Neuron (in vitro differentiated cells): Measurements from ENCODE around the gene PTMA.

ENCODE experiments used
- H2AFZ ChIP-seq: one replicate; pipeline ENCODE4 v1.6.1; 2013; ENCODE audit warnings: low read depth, mild to moderate bottlenecking, inconsistent platforms, low read length, moderate library complexity
- H3K27me3 ChIP-seq: one replicate; pipeline ENCODE4 v1.6.1; 2013; ENCODE audit warnings: low read length; ENCODE audit not compliant: insufficient read depth
- H3K36me3 ChIP-seq: one replicate; pipeline ENCODE4 v1.6.1; 2013; ENCODE audit warnings: low read length; ENCODE audit not compliant: insufficient read depth
- H3K4me1 ChIP-seq: one replicate; pipeline ENCODE4 v1.6.1; 2013; ENCODE audit warnings: low read length; ENCODE audit not compliant: insufficient read depth
- H3K4me3 ChIP-seq: 2 replicates; pipeline ENCODE4 v1.5.1; 2013; ENCODE audit warnings: mild to moderate bottlenecking, low read length, moderate library complexity
- H3K9me3 ChIP-seq: one replicate; pipeline ENCODE4 v1.6.1; 2013; ENCODE audit warnings: low read length

The PTMA gene

DNA sequence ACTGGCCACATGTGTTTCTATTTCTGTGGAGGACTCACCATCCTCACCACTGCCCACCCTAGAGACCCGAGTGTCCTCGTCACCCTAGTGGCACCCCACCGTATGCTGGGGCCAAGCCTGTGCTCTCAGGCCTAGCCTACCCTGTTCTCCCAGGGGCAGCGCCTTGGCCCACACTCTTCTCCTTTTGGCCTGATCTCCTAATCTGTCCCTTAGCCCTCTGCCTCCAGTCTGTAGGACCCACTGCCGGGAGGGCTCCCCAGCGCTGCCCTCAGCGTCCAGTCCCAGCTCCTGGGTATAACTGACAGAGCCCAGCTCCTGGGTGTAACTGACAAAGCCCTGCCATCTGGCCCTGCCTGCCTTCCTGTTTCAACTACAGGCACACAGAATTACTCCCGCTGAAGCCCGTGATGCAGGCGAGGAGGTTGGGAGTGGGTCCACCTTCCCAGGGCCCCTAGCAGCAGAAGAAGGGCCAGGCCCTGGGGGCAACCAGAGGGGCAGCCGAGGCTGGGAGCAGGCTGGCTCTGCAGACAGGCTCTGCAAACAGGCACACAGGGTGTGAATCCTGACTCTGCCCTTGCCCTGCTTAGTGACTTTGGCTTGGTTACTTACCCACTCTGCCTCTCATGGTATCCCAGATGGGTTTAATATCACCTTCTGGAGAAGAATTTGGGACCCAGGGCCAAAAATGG lies 25.6 kb upstream of the PTMA start:
- no peaks in the 10 kb centered on the region for H3K36me3 ChIP-seq
- H3K27me3 ChIP-seq: no peaks in the 10 kb centered on the region
- no peak overlapping the region for H2AFZ ChIP-seq
- peaks cover 14% of the 10 kb centered on the region for H3K4me1 ChIP-seq
- H3K4me3 ChIP-seq: no peak overlapping the region
- H3K9me3 ChIP-seq: no peaks in the 10 kb centered on the region

DNA sequence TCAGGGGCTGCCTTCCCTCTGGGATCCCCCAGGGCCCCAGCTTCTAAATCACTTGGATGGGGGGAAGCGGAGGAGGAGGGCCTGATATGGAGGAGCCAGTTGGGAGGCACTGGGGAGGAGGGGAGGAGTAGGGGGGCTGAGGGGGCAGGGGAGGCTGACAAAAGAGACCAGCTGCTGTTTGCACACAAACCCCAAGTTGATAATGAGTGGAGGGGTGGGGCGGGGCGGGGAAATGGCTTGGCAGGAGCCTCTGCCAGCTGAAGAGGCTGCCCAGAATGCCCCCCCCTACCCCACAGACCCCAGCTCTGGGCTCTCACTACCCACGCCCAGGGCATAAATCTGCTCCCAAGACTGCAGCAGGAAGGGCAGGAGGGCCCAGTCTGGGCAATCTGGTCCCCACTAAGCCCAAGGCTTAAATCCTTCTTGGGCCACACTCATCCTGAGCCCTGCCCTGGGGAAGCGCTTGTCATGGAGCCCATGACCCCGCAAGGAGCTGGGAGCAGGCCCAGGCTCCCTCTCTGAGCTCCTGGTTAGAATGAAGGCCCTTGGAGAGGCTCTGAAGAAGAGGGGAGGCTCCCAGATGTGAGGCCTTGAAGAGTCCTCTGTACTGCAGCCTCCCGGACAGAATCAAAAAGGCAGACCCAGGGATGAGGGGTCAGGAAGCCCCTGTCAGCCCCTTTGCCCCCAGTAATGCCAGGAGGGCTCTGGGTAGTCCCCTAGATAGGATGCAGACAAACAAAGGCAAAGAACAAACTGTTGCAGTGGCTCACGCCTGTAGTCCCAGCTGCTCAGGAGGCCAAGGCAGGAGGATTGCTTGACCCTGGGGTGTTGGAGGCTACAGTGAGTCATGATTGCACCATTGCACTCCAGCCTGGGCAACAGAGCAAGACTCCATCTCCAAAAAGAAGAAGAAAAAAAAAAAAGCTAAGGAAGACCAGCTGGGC lies 24.8 kb upstream of the PTMA start:
- Histone ChIP-seq H3K4me1 (peaks cover 14% of the 10 kb centered on the region), H3K36me3 (no peaks in the 10 kb centered on the region), H3K4me3 (no peak overlapping the region), H2AFZ (no peak overlapping the region), H3K27me3 (no peaks in the 10 kb centered on the region), H3K9me3 (no peaks in the 10 kb centered on the region)

DNA sequence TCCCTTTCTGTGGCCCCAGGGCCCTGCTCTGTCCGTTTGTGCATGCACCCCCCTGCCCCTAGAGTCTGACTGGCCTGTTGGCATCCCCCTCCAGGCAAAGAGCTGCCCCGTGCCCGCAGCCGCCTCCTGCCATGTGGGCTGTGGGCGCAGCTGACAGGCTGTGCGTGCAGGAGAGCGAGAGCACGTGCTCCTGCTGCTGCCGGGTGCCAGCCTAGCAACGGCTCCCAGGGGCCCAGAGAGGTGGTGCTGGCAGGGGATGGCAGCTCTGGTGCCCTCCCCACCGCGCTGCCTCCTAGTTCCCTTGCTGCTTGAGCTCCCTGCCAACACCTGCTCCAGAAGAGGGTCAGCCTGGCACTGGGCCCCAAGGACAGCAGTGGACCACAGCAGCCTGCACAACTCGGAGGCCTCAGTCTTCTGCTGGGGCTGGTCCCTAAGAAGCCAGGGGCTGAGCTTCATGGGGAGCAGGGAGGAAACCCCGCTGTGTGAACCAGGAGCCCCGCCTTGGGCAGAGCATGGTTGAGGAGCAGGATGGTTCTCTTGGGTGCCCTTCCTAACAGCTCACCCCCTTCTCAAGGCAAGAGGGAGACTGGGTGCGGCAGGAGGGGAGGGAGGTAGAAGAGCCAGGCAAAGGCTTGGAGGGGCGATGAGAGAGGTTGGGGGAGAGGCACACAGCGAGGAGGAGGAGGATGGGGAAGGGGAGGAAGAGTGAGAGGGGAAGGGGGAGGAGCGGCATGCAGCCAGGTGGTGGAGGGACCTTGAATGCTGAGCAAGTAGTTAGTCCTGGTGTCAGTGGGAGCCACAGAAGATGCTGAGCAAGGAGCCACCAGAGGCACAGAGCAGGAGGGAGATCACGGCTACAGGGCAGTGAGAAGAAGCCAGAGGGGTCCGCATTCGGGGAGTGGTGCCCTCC lies 23.8 kb upstream of the PTMA start:
- Histone ChIP-seq H3K36me3 (no peaks in the 10 kb centered on the region), H3K4me1 (peaks cover 14% of the 10 kb centered on the region), H3K27me3 (no peaks in the 10 kb centered on the region), H3K9me3 (no peaks in the 10 kb centered on the region), H2AFZ (no peak overlapping the region), H3K4me3 (no peak overlapping the region)

DNA sequence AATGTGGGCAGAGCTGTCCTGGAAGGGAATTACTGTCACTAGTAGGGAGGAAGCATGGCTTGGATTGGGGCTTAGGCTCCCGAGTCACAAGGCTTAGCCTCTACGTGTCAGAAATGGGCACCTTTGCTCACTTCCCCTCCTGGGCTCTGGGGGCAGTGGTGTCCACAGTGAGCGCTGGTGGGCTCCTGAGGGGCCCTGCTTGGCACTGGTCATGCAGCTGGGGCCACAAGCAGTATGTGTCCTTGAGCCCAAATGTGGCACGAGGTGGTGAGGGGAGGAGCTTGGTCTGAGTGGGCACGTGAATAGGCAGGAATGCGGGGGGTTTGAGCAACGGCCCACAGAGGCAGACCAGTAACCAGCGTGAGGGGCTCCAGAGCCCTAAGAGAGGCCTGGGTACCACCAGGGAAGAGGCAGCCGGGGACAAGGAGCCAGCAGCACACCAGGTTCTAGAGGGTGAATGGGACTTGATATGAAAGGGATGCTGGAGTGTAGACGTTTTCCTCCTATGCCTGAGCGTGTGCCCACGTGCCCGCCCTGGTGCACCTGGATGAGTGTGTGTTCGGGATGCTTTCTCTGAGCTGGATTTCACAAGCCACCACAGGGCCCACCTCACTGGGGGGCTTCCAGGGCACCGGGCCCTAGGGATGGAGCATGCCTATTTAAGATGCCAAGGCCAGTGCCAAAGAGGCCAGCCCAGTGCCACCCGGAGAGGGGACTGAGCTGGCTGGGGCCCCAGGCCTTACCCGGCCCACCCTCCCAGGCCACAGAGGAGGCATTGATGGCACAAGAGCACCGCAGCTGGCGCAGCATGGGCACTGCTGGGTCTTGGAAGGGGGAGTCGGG lies 22.8 kb upstream of the PTMA start:
- H3K4me3 ChIP-seq: no peak overlapping the region

DNA sequence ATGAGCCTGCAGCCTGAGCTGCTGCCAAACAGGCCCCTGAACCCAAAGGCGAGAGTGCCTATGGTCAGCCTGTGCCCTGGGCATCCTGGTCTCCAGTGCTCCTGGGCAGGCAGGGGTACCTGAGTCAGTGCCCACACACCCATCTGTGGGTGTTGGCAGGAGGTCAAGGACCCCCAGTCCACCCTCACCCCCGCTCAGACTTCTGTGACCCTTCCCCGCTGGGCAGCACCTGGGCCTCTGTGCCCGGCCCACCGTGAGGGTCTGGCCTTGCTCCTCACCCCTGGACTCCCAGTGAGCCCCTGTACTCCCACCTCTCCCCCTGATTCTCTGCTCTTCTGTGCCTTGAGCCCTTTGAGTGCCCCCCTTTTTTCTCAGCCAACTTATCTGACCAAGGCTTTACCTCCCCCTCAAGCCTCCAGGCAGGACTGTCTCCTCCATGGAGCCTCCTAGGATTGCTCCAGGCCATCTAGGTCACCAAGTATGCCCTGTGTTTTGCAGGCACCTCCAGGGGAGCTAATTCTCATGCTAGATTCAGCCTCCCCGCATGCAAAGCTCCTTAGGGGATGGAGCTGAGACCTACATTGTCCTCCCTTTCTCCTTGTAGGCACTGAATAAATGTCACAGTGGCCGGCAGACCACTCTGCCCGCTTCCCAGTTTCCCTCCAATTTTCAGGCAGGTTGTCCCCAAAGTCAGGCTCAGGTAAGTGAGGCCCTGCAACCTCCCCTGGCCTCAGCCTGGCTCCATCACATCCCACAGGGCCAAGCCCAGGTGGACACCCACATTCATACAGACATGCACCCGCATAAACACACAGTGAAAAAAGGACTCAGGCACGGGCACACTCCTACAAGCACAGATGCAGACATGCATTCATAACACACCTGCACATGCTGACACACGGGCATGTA lies 21.9 kb upstream of the PTMA start:
- Histone ChIP-seq H3K27me3 (no peaks in the 10 kb centered on the region), H2AFZ (peak overlapping the region; percentile 5), H3K36me3 (no peaks in the 10 kb centered on the region), H3K9me3 (no peaks in the 10 kb centered on the region), H3K4me3 (peak overlapping the region; percentile 39), H3K4me1 (peaks cover 12% of the 10 kb centered on the region)

More for the DNA sequence above, 22.8 kb upstream of the PTMA start:
- Histone ChIP-seq H3K4me1 (peaks cover 14% of the 10 kb centered on the region), H3K27me3 (no peaks in the 10 kb centered on the region), H3K36me3 (no peaks in the 10 kb centered on the region), H3K9me3 (no peaks in the 10 kb centered on the region), H2AFZ (no peak overlapping the region)

DNA sequence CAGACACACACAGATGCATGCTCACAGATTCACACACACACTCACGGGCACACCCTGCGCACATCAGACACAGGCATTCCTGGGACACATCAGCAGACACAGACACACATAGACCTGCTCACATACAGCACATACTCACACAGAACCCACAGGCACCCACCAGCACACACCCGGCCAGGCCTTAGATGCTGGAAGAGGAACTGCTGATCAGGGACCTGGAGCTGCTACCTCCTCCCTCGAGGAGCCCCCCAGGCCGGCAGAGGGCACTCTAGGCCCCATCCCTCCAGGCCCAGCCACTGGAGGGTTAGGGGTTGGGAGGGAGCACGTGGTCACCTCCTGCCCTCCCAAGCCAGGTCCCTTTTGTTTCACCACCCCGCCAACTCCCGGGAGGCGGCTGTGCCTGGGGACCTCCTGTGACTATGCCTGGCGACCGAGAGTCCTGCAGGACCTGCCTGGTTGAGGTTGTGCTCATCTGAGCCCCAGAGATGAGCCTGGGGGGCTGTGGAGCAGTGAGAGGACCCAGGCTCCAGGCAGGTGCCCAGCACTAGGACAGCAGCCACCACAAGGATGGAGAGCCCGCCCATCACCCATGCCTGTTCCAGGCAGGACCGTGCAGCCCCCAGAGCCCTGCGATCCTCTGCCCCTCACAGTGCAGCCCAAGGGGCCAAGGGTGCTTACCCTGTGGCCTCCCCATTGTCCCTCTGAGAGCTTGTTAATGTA lies 21.0 kb upstream of the PTMA start:
- Histone ChIP-seq H2AFZ (peak overlapping the region; percentile 5), H3K4me3 (peak overlapping the region; percentile 39), H3K36me3 (no peaks in the 10 kb centered on the region), H3K4me1 (peaks cover 7% of the 10 kb centered on the region), H3K27me3 (no peaks in the 10 kb centered on the region), H3K9me3 (no peaks in the 10 kb centered on the region)

DNA sequence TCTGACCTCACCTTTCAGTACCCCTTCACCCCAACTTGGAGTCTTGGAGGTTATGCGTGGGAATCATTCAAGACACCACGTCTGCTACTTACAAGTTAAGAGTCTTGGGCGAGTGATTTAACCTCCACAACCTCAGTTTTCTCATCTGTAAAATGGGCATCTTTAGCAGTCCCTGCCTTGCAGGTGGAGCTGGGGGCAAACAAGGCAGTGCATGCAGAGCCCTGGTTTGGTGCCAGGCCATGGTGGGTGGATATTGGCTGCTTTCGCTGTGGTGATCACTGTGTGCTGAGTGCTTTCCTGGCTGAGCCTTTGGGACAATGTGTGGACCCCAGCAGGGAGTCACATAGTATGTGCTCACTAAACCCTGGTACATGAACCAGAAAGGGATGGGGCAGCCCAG lies 20.4 kb upstream of the PTMA start:
- Histone ChIP-seq H3K9me3 (no peaks in the 10 kb centered on the region), H3K4me3 (peak overlapping the region; percentile 39), H2AFZ (no peak overlapping the region), H3K36me3 (no peaks in the 10 kb centered on the region), H3K27me3 (no peaks in the 10 kb centered on the region), H3K4me1 (peaks cover 7% of the 10 kb centered on the region)

DNA sequence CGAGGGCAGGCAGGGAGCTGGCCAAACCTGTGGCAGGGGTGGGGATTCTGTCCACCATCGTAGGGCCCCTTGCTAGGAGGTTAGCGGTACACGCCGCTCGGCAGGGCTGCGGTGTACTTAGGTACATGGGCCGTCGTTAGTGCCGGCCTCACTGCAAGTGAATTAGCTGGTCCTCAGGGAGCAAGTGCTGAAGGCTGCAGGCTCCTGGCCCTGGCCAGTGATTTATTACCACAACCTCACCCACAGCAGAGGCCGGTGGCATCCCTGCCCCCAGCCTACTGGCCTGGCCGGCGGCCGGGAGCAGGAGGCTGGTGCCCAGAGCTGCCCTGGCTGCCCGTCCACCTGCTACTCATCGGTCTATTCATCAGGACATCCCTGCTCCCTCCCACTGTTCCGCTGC lies 19.6 kb upstream of the PTMA start:
- Histone ChIP-seq H2AFZ (no peak overlapping the region), H3K27me3 (no peaks in the 10 kb centered on the region), H3K4me3 (no peak overlapping the region), H3K36me3 (no peaks in the 10 kb centered on the region), H3K9me3 (no peaks in the 10 kb centered on the region), H3K4me1 (peaks cover 7% of the 10 kb centered on the region)

DNA sequence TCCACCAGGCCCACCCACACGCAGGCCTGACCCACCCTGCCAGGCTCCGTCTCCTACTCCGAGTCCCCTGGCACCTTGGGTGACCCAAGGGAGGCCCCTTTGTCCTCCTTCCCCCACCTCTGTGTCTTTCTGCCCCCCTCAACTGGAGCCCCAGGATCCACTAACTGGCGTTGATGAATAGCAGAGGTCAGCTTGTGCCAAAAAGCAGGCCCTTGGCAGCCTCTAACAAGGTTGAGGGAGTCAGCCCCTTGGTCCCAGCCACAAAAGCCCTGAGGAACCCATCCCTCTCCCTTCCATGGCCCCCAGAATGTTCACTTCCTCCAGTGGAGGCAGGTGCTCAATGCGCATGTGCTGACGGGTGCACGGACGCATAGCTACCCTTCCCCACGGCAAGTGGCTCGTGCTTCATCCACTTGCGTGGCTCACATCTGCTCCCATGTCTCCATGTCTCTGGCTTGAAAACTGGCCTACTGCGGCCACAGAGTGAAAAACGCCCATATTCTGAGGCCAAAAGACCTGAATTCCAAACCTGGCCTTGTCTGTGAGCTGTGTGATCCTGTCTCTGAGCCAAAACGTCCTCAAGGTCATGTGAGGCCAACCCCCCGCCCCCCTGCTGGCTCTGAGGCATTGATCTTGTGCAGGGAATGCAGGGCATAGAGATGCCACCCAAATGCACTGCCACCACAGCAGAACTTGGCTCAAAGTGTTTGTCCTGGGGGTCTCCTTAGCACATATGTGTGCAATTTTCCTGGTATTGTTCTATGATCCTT lies 19.0 kb upstream of the PTMA start:
- H3K4me3 ChIP-seq: no peak overlapping the region
- no peaks in the 10 kb centered on the region for H3K27me3 ChIP-seq
- H3K4me1 ChIP-seq: peaks cover 7% of the 10 kb centered on the region
- H2AFZ ChIP-seq: no peak overlapping the region
- no peaks in the 10 kb centered on the region for H3K36me3 ChIP-seq
- H3K9me3 ChIP-seq: no peaks in the 10 kb centered on the region

DNA sequence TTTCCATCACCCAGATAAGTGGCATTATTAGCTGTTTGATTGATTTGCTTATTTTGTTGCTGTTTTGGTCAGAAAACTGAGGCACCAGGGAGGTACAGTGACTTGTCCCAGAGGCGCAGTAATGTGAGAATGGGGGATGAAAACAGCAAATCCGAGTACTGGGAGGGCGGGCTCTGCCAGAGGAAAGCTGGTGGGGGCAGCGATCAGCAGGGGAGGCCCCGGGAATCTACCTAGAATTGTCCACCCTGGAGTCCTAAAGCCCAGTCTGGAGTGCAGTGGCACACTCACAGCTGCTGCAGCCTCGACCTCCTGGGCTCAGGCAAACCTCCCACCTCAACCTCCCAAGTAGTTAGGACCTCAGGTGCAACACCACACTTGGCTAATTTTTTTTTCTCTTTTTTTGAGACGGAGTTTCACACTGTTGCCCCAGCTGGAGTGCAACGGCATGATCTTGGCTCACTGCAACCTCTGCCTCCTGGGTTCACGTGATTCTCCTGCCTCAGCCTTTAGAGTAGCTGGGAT lies 17.0 kb upstream of the PTMA start:
- Histone ChIP-seq H2AFZ (no peak overlapping the region), H3K36me3 (no peaks in the 10 kb centered on the region), H3K4me1 (peaks cover 7% of the 10 kb centered on the region)

More for the DNA sequence above, 17.0 kb upstream of the PTMA start:
- H3K9me3 ChIP-seq: no peaks in the 10 kb centered on the region
- H3K27me3 ChIP-seq: no peaks in the 10 kb centered on the region
- H3K4me3 ChIP-seq: no peak overlapping the region
